ENCODE results near the gene SIGLEC8. TPM values are rescaled to one million over a fixed set of nuclear protein-coding genes. Genes with fewer than 3 reads are reported as not detected.

Gene SIGLEC8
- total RNA-seq, 1 donor from 2014 or later: not detected

- no peaks in the 10 kb centered on the region for H3K9me3 Mint-ChIP-seq
- H3K4me1 Mint-ChIP-seq: no peaks in the 10 kb centered on the region
- H3K27me3 Mint-ChIP-seq (ENCODE audit: low read depth): peaks cover 53% of the 10 kb centered on the region
- DNase-seq (ENCODE audit: low read depth, low spot score): no peak
- H3K4me3 Mint-ChIP-seq: no peak overlapping the region
- no peak for TF ChIP-seq CTCF (conservative IDR thresholded peaks at IDR 0.05)
- no peak overlapping the region for H3K27ac Mint-ChIP-seq (ENCODE audit: unreplicated experiment)
- no peaks in the 10 kb centered on the region for H3K36me3 Mint-ChIP-seq (ENCODE audit: low read depth)
Observed at GRCh38 chr19:51460164-51460992, 2.1 kb upstream of the SIGLEC8 start.

- TF ChIP-seq CTCF (conservative IDR thresholded peaks at IDR 0.05): no peak
- peaks cover 46% of the 10 kb centered on the region for H3K27me3 Mint-ChIP-seq (ENCODE audit: low read depth)
- no peak overlapping the region for H3K27ac Mint-ChIP-seq (ENCODE audit: unreplicated experiment)
- H3K36me3 Mint-ChIP-seq (ENCODE audit: low read depth): no peaks in the 10 kb centered on the region
- DNase-seq (ENCODE audit: low read depth, low spot score): no peak
- no peak overlapping the region for H3K4me3 Mint-ChIP-seq
- no peaks in the 10 kb centered on the region for H3K4me1 Mint-ChIP-seq
- H3K9me3 Mint-ChIP-seq: no peaks in the 10 kb centered on the region
Observed at GRCh38 chr19:51458899-51459505, 748 bp upstream of the SIGLEC8 start.

GRCh38 chr19:51457351-51458013 lies 772 bp downstream of the SIGLEC8 start:
- DNase-seq (ENCODE audit: low read depth, low spot score): no peak
- H3K9me3 Mint-ChIP-seq: no peaks in the 10 kb centered on the region
- H3K4me1 Mint-ChIP-seq: no peaks in the 10 kb centered on the region
- TF ChIP-seq CTCF (conservative IDR thresholded peaks at IDR 0.05): no peak
- no peak overlapping the region for H3K27ac Mint-ChIP-seq (ENCODE audit: unreplicated experiment)
- H3K27me3 Mint-ChIP-seq (ENCODE audit: low read depth): peaks cover 42% of the 10 kb centered on the region
- no peaks in the 10 kb centered on the region for H3K36me3 Mint-ChIP-seq (ENCODE audit: low read depth)
- no peak overlapping the region for H3K4me3 Mint-ChIP-seq

- H3K9me3 Mint-ChIP-seq: no peaks in the 10 kb centered on the region
- no peak overlapping the region for H3K4me3 Mint-ChIP-seq
- DNase-seq (ENCODE audit: low read depth, low spot score): no peak
- TF ChIP-seq CTCF (conservative IDR thresholded peaks at IDR 0.05): no peak
- H3K36me3 Mint-ChIP-seq (ENCODE audit: low read depth): no peaks in the 10 kb centered on the region
- H3K27me3 Mint-ChIP-seq (ENCODE audit: low read depth): peaks cover 42% of the 10 kb centered on the region
- H3K4me1 Mint-ChIP-seq: no peaks in the 10 kb centered on the region
- no peak overlapping the region for H3K27ac Mint-ChIP-seq (ENCODE audit: unreplicated experiment)
Observed at GRCh38 chr19:51456541-51457290, 1.5 kb downstream of the SIGLEC8 start.

GRCh38 chr19:51450730-51451307 lies 7.4 kb downstream of the SIGLEC8 start:
- no peak for TF ChIP-seq CTCF (conservative IDR thresholded peaks at IDR 0.05)
- H3K9me3 Mint-ChIP-seq: no peaks in the 10 kb centered on the region
- no peaks in the 10 kb centered on the region for H3K4me1 Mint-ChIP-seq
- DNase-seq (ENCODE audit: low read depth, low spot score): no peak
- no peak overlapping the region for H3K4me3 Mint-ChIP-seq
- no peaks in the 10 kb centered on the region for H3K36me3 Mint-ChIP-seq (ENCODE audit: low read depth)
- no peak overlapping the region for H3K27ac Mint-ChIP-seq (ENCODE audit: unreplicated experiment)
- H3K27me3 Mint-ChIP-seq (ENCODE audit: low read depth): peaks cover 51% of the 10 kb centered on the region

Measured in neural crest cell (in vitro differentiated cells).